Stimulated activated naive B cell treated with anti-CD40 and anti-IgM and Interleukin-4, amounts not matched to agents 10 μg/mL and 1 μg/mL and 100 μg/mL, for 72 hours (primary cell): Measurements from ENCODE around the gene CORO2B.

Experiments used
- ATAC-seq, 2 donors: fragments of 150-1000 bp; cut with Tn5 transposase; replicated peaks; 2 replicates each; pipeline ENCODE4 v1.10.0; 2021; ENCODE audit warnings: moderate library complexity in 1 of 2
- DNase-seq: peaks from one replicate; pipeline ENCODE4 v3.0.0; 2021
- H3K27ac Mint-ChIP-seq: one replicate; pipeline ENCODE4 v1.8.0; 2022; ENCODE audit warnings: mild to moderate bottlenecking, mixed read lengths
- H3K27me3 Mint-ChIP-seq, 2 donors: one replicate each; pipeline ENCODE4 v1.8.0; 2022; ENCODE audit warnings: mixed read lengths in 2 of 2
- H3K36me3 Mint-ChIP-seq, 2 donors: one replicate each; pipeline ENCODE4 v1.8.0; 2022; ENCODE audit warnings: mixed read lengths in 2 of 2, mild to moderate bottlenecking in 1 of 2
- H3K4me1 Mint-ChIP-seq, 2 donors: one replicate each; pipeline ENCODE4 v1.8.0; 2022; ENCODE audit warnings: mixed read lengths in 2 of 2, mild to moderate bottlenecking in 1 of 2
- H3K4me3 Mint-ChIP-seq, 2 donors: one replicate each; pipeline ENCODE4 v1.8.0; 2022; ENCODE audit warnings: mild to moderate bottlenecking in 2 of 2, mixed read lengths in 2 of 2, moderate library complexity in 1 of 2
- H3K9me3 Mint-ChIP-seq, 2 donors: one replicate each; pipeline ENCODE4 v1.8.0; 2022; ENCODE audit warnings: mixed read lengths in 2 of 2, mild to moderate bottlenecking in 1 of 2

Gene CORO2B

DNA sequence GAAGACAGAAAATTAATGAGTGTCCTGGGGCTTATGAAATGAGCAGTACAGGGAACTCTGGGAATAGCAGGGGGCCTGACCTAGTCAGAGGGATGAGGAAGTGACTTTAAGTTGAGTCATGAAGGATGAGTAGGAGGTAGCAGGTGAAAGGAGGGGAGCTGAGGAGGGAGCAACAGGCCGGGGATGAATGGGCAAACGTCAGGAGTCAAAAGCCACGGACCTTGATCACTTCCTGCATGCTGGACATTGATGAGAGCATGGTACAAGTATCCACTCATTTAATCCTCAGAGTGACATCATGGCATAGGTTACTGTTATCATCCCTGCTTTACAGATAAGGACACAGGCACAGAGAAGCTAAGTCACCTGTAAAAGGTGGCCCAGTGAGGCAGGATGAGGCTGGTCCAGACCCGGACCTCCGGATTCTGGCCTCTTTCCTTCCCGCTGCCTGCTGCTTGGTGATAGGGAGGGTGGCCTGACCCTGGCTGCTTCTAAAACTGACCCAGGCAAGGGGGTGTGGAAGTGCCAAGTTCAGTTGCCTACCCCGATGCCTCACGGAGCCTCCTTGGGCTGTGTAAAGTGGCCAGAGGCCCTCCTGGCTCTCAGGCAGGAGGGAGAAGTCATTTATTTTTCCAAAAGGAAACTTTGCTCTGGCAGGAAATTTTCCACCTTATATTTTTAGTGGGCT, 7.6 kb downstream of the CORO2B start:
- Mint-ChIP-seq H3K27me3 (no peaks in the 10 kb centered on the region), H3K9me3 (no peaks in the 10 kb centered on the region), H3K27ac (peak overlapping the region; percentile 1), H3K4me3 (peak overlapping the region in 1 of 2 donors; percentile 14), H3K4me1 (peaks cover 31 to 60% of the 10 kb centered on the region in 2 donors), H3K36me3 (no peaks in the 10 kb centered on the region)
- ATAC-seq (peak; percentile 50 to 57), DNase-seq (peak; percentile 17)

- Mint-ChIP-seq H3K4me1 (peaks cover 27 to 58% of the 10 kb centered on the region in 2 donors), H3K4me3 (peak overlapping the region in 1 of 2 donors; percentile 2), H3K9me3 (no peaks in the 10 kb centered on the region), H3K27ac (peak overlapping the region; percentile 0), H3K36me3 (no peaks in the 10 kb centered on the region), H3K27me3 (no peaks in the 10 kb centered on the region)
- DNase-seq (no peak), ATAC-seq (peak; percentile 74 to 82)
Observed at GRCh38 chr15:68587769-68588385, 9.1 kb downstream of the CORO2B start.

DNA sequence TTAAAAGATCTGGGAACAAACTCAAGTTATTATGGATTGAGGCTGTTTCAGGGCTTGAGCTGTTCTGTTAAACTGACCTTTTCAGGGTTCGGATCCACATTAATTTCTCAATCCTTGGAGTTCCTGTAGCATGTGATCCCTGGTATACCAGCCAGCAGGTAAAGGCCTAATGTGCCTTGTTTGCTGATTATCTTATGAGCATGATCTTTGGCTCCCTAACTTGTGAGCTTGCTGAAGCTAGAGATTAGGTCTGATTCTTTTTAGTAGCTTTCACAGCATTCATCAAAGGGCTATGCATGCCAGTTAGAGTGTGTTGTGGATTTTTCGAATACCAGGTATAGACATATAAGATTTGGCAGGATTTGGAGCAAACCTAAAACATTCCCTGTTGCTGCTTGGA, 10.3 kb downstream of the CORO2B start:
- no peak for DNase-seq
- no peaks in the 10 kb centered on the region for H3K27me3 Mint-ChIP-seq
- no peak overlapping the region for H3K27ac Mint-ChIP-seq
- H3K4me3 Mint-ChIP-seq, result no peak overlapping the region
- H3K36me3 Mint-ChIP-seq, result no peaks in the 10 kb centered on the region
- no peaks in the 10 kb centered on the region for H3K9me3 Mint-ChIP-seq
- H3K4me1 Mint-ChIP-seq, result peaks cover 31 to 62% of the 10 kb centered on the region in 2 donors
- no peak for ATAC-seq

DNA sequence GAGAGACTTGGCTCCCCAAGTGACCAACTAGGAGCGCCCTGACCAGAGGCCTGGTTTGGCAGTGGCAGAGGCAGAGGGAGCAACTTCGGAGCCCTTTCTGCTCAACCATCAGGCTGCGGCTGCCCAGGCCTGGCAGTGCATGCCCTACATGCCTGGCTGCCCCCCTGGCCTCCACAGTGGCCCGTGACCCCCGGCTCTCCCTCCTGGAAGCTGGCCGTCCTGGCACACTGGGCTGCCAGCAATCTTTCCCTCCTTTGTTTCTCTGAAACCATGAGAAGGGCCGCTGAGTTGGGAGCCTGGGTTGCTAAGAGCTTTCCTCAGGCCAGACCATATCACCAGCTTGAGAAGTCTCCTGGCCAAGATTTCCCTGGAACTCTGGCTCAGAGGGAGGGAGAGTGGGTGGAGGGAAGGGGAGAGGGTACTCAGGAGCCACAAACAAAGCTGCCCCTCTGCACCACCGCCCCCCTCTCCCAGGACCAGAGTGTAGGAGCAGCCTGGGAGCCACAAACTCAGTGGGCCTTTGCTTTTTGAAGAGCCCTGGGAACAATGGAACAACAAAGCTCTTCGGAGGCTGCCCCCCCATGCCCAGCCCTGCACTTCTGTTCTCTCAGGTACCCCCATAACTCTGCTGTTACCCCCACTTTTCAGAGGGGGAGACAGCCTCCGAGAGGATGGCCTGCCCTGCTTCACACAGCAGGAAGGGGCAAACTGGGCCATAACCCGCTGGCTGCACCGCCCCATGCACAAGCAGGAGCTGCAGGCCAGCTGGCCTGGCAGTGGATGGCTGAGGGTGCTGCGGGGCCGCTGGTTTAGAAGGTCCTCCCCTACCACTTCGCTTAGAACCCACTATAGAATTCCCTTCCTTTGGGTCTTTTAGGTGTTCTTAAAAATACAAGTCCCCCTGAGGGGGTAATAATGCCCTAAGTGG, 11.3 kb downstream of the CORO2B start:
- Mint-ChIP-seq H3K4me3 (no peak overlapping the region), H3K36me3 (no peaks in the 10 kb centered on the region), H3K4me1 (peaks cover 32 to 71% of the 10 kb centered on the region in 2 donors), H3K27me3 (no peaks in the 10 kb centered on the region), H3K27ac (peak overlapping the region; percentile 10), H3K9me3 (no peaks in the 10 kb centered on the region)
- no peak for DNase-seq
- ATAC-seq, result no peak

- Mint-ChIP-seq H3K27me3 (no peaks in the 10 kb centered on the region), H3K36me3 (no peaks in the 10 kb centered on the region), H3K27ac (peak overlapping the region; percentile 10), H3K9me3 (no peaks in the 10 kb centered on the region), H3K4me1 (peaks cover 33 to 72% of the 10 kb centered on the region in 2 donors), H3K4me3 (no peak overlapping the region)
- ATAC-seq (no peak), DNase-seq (no peak)
Observed at GRCh38 chr15:68590721-68591389, 12.1 kb downstream of the CORO2B start.

GRCh38 chr15:68592054-68592453, 13.3 kb downstream of the CORO2B start:
- H3K4me1 Mint-ChIP-seq, result peaks cover 35 to 76% of the 10 kb centered on the region in 2 donors

GRCh38 chr15:68592544-68592943, 13.8 kb downstream of the CORO2B start:
- no peak overlapping the region for H3K27ac Mint-ChIP-seq
- H3K9me3 Mint-ChIP-seq, result no peaks in the 10 kb centered on the region
- H3K36me3 Mint-ChIP-seq, result no peaks in the 10 kb centered on the region
- peaks cover 35 to 72% of the 10 kb centered on the region in 2 donors for H3K4me1 Mint-ChIP-seq
- ATAC-seq (no peak), DNase-seq (no peak)
- H3K4me3 Mint-ChIP-seq, result no peak overlapping the region
- no peaks in the 10 kb centered on the region for H3K27me3 Mint-ChIP-seq

More at GRCh38 chr15:68592054-68592453, 13.3 kb downstream of the CORO2B start:
- no peaks in the 10 kb centered on the region for H3K9me3 Mint-ChIP-seq
- DNase-seq, result no peak
- H3K27ac Mint-ChIP-seq, result no peak overlapping the region
- no peak for ATAC-seq
- H3K4me3 Mint-ChIP-seq, result no peak overlapping the region
- no peaks in the 10 kb centered on the region for H3K36me3 Mint-ChIP-seq
- no peaks in the 10 kb centered on the region for H3K27me3 Mint-ChIP-seq

GRCh38 chr15:68593341-68593740, 14.5 kb downstream of the CORO2B start:
- ATAC-seq, result no peak
- peaks cover 34 to 72% of the 10 kb centered on the region in 2 donors for H3K4me1 Mint-ChIP-seq
- no peak overlapping the region for H3K4me3 Mint-ChIP-seq
- DNase-seq, result no peak
- H3K27me3 Mint-ChIP-seq, result no peaks in the 10 kb centered on the region
- peak overlapping the region; percentile 9 for H3K27ac Mint-ChIP-seq
- H3K9me3 Mint-ChIP-seq, result no peaks in the 10 kb centered on the region
- H3K36me3 Mint-ChIP-seq, result no peaks in the 10 kb centered on the region

GRCh38 chr15:68593828-68594532, 15.2 kb downstream of the CORO2B start:
- no peak overlapping the region for H3K4me3 Mint-ChIP-seq
- no peaks in the 10 kb centered on the region for H3K9me3 Mint-ChIP-seq
- H3K4me1 Mint-ChIP-seq, result peaks cover 36 to 72% of the 10 kb centered on the region in 2 donors
- H3K36me3 Mint-ChIP-seq, result no peaks in the 10 kb centered on the region
- no peak for DNase-seq
- H3K27me3 Mint-ChIP-seq, result no peaks in the 10 kb centered on the region
- H3K27ac Mint-ChIP-seq, result peak overlapping the region; percentile 9
- peak; percentile 60 to 65 for ATAC-seq

- no peaks in the 10 kb centered on the region for H3K27me3 Mint-ChIP-seq
- H3K9me3 Mint-ChIP-seq, result no peaks in the 10 kb centered on the region
- H3K36me3 Mint-ChIP-seq, result no peaks in the 10 kb centered on the region
- no peak for DNase-seq
- no peak overlapping the region for H3K27ac Mint-ChIP-seq
- no peak for ATAC-seq
- H3K4me1 Mint-ChIP-seq, result peaks cover 40 to 75% of the 10 kb centered on the region in 2 donors
- H3K4me3 Mint-ChIP-seq, result no peak overlapping the region
Observed at GRCh38 chr15:68594533-68595259, 15.9 kb downstream of the CORO2B start.

- Mint-ChIP-seq H3K4me3 (no peak overlapping the region), H3K9me3 (no peaks in the 10 kb centered on the region)
Observed at GRCh38 chr15:68595260-68595564, 16.4 kb downstream of the CORO2B start.

DNA sequence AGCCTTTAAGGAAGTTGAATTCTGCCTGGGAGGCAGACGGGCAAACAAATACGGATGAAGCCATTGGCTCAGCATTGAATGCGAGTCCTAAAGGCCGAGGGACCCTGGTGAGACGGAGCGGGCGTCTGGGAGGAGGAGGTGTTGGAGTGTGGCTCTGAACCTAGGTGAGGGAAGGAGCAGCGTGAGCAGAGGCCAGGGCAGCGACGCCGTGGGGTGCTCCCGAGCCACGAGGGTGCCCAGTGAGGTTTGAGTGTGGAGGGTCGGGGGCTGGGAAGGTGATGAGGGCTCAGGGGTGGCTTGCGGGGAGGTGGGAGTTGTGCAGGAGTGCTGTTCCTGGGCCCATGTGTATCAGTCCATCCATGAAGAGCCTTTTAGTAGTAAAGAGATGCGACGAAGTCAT, 17.0 kb downstream of the CORO2B start:
- Mint-ChIP-seq H3K27ac (no peak overlapping the region), H3K4me1 (peaks cover 44 to 85% of the 10 kb centered on the region in 2 donors), H3K36me3 (no peaks in the 10 kb centered on the region), H3K9me3 (no peaks in the 10 kb centered on the region), H3K27me3 (no peaks in the 10 kb centered on the region), H3K4me3 (no peak overlapping the region)
- ATAC-seq, result no peak
- DNase-seq, result no peak

More at GRCh38 chr15:68595260-68595564, 16.4 kb downstream of the CORO2B start:
- Mint-ChIP-seq H3K27me3 (no peaks in the 10 kb centered on the region), H3K36me3 (no peaks in the 10 kb centered on the region), H3K27ac (no peak overlapping the region), H3K4me1 (peaks cover 42 to 80% of the 10 kb centered on the region in 2 donors)
- DNase-seq (no peak), ATAC-seq (no peak)

DNA sequence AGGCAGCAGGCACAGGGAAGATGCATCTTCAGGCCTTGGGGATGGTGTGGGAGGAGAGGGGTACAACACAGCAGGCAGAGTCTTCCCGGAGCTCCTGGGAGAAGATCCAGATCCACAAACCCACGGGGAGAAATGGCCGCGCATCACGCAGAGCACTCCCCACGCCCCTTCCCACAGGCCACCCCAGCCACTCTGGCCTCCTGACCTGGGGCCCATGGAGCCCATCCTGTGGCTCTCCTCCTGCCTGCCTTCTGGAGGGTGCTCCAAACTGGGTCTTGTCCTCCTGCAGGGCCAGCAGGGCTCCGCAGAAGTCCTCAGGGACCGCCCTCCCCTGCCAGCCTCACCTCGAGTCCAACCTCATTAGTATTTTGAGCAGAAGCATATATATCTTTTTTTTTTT, 17.9 kb downstream of the CORO2B start:
- DNase-seq (no peak), ATAC-seq (no peak)
- Mint-ChIP-seq H3K27ac (no peak overlapping the region), H3K4me1 (peaks cover 49 to 89% of the 10 kb centered on the region in 2 donors), H3K36me3 (no peaks in the 10 kb centered on the region), H3K9me3 (no peaks in the 10 kb centered on the region), H3K27me3 (no peaks in the 10 kb centered on the region), H3K4me3 (no peak overlapping the region)
